ENCODE measurements around the gene EXOG. TPM values are rescaled to one million over a fixed set of nuclear protein-coding genes. Genes with fewer than 3 reads are reported as not detected.
"Not testable (repeated sequence)": the region's sequence is repeated elsewhere in the genome, so short reads cannot be mapped to it uniquely, and the experiment has no call there.

Gene EXOG
- total RNA-seq, 4 donors from 2014 or later, result 6.2 to 22.8 (median 13.8) TPM

- intact Hi-C loops (cut with DNase I; ENCODE audit: low total_unique reads), result no loop called here
- Histone ChIP-seq H3K27me3 (no peaks in the 10 kb centered on the region), H3K4me1 (no peaks in the 10 kb centered on the region), H3K9me3 (no peaks in the 10 kb centered on the region), H3K4me3 (no peak overlapping the region), H3K36me3 (no peaks in the 10 kb centered on the region), H3K27ac (no peak overlapping the region)
- TF ChIP-seq, protein P1, sequence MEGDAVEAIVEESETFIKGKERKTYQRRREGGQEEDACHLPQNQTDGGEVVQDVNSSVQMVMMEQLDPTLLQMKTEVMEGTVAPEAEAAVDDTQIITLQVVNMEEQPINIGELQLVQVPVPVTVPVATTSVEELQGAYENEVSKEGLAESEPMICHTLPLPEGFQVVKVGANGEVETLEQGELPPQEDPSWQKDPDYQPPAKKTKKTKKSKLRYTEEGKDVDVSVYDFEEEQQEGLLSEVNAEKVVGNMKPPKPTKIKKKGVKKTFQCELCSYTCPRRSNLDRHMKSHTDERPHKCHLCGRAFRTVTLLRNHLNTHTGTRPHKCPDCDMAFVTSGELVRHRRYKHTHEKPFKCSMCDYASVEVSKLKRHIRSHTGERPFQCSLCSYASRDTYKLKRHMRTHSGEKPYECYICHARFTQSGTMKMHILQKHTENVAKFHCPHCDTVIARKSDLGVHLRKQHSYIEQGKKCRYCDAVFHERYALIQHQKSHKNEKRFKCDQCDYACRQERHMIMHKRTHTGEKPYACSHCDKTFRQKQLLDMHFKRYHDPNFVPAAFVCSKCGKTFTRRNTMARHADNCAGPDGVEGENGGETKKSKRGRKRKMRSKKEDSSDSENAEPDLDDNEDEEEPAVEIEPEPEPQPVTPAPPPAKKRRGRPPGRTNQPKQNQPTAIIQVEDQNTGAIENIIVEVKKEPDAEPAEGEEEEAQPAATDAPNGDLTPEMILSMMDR (IDR thresholded peaks at IDR 0.05), result no peak
- TF ChIP-seq POLR2A (IDR thresholded peaks at IDR 0.05), result no peak
- no peak for DNase-seq
These were observed 70.0 kb downstream of the EXOG start for GRCh38 chr3:38566215-38566528.

DNA sequence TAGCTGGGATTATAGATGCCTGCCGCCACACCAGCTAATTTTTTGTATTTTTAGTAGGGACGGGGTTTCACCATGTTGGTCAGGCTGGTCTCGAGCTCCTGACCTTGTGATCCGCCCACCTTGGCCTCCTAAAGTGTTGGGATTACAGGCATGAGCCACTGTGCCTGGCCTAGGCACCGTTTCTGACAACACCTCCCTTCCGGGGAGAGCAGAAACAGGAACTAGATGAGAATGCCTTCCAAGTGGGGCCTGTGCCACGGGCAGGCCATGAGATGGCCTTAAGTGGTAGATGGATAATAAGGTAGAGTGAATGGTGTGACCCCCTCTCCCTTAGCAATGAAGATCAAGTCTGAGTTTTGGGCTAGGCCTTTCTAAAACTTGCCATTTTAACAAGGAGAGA, 70.7 kb downstream of the EXOG start:
- H3K4me3 ChIP-seq; H3K27ac ChIP-seq; intact Hi-C loops (cut with DNase I; ENCODE audit: low total_unique reads); H3K4me1 ChIP-seq; H3K36me3 ChIP-seq; H3K9me3 ChIP-seq; H3K27me3 ChIP-seq; DNase-seq: not testable (repeated sequence)

DNA sequence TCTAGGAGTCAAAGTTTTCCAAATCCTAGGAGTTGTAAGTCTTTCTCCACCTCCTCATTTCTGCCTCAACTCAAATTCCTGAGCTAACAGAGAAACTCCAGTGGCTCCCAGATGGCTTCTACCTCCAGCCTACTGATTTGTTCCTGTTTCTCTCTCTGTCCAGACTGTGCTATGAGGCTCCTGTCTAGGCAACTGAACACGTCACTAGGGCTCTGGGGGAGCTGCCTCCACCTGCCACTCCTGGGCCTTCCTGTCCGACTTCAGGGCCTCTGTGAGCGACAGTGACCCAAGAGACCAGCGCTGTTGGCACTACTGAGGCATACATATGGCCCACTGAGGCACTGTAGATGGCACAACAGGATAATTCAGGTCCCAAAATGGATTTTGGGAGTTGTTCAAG, 71.4 kb downstream of the EXOG start:
- no peaks in the 10 kb centered on the region for H3K36me3 ChIP-seq
- no peak for DNase-seq
- no peak overlapping the region for H3K27ac ChIP-seq
- H3K4me1 ChIP-seq, result no peaks in the 10 kb centered on the region
- TF ChIP-seq, protein P1 (IDR thresholded peaks at IDR 0.05), result no peak
- no peak for TF ChIP-seq POLR2A (IDR thresholded peaks at IDR 0.05)
- no peak overlapping the region for H3K4me3 ChIP-seq
- H3K9me3 ChIP-seq, result no peaks in the 10 kb centered on the region
- H3K27me3 ChIP-seq, result no peaks in the 10 kb centered on the region
- intact Hi-C loops (cut with DNase I; ENCODE audit: low total_unique reads), result no loop called here

DNA sequence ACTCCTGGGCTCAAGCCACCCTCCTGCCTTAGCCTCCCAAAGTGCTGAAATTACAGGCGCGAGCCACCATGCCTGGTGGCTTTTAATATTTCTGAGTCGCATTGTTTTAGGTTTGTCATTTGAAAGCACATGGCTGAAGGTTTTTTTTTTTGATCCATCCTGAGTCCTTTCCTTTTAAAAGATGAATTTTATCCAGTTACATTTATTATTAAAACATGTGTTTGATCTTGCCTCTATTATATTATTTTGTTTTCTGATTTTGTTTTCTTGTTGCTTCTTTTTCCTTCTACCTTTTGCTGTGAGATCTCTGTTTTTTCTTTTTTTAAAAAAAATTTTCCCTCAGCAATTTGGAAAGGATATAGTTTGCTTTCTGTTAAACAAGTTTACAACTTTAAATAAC, 77.0 kb downstream of the EXOG start:
- no peak overlapping the region for H3K4me3 ChIP-seq
- no peaks in the 10 kb centered on the region for H3K4me1 ChIP-seq
- no peaks in the 10 kb centered on the region for H3K9me3 ChIP-seq
- intact Hi-C loops (cut with DNase I; ENCODE audit: low total_unique reads), result no loop called here
- no peaks in the 10 kb centered on the region for H3K27me3 ChIP-seq
- DNase-seq, result no peak
- no peaks in the 10 kb centered on the region for H3K36me3 ChIP-seq
- no peak for TF ChIP-seq POLR2A (IDR thresholded peaks at IDR 0.05)
- TF ChIP-seq, protein P1 (IDR thresholded peaks at IDR 0.05), result no peak
- no peak overlapping the region for H3K27ac ChIP-seq

DNA sequence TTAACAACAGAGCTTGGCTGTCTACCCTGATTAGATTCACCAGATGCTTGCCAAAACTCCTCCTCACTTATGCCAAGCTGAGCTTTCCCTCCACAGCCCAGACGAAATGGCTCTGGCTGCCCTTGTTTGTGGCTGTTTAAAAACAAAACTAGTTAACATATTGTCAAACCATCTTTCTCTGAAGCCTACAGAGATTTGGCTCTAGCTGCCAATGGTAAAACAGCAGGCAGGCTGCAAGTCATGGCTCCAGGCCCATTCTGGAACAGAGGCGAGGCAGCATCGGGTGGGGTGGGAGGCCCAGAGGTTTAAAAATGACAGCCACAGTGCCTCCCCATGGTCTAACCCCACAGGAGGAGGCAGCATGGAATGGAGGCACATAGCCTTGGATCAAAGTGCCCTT, 77.4 kb downstream of the EXOG start:
- intact Hi-C loops (cut with DNase I; ENCODE audit: low total_unique reads), result no loop called here
- DNase-seq, result no peak
- Histone ChIP-seq H3K4me1 (no peaks in the 10 kb centered on the region), H3K27ac (no peak overlapping the region), H3K27me3 (no peaks in the 10 kb centered on the region), H3K4me3 (no peak overlapping the region), H3K36me3 (no peaks in the 10 kb centered on the region), H3K9me3 (no peaks in the 10 kb centered on the region)
- TF ChIP-seq, protein P1 (IDR thresholded peaks at IDR 0.05), result no peak
- TF ChIP-seq POLR2A (IDR thresholded peaks at IDR 0.05), result no peak

All from uterus (tissue), 4 donors.